GM21526 (cell line): ENCODE results near the gene ZNRF2.
"Not testable (repeated sequence)": the region's sequence is repeated elsewhere in the genome, so short reads cannot be mapped to it uniquely, and the experiment has no call there.

Source experiments
- ATAC-seq: cut with Tn5 transposase; IDR thresholded peaks from one replicate; pipeline ENCODE4 v1.9.1; 2021; ENCODE audit warnings: moderate library complexity; ENCODE audit not compliant: unreplicated experiment, low FRiP score

ZNRF2 gene

GRCh38 chr7:30352169-30352568 lies 67.8 kb downstream of the ZNRF2 start:
- no peak for ATAC-seq

GRCh38 chr7:30353532-30353931 lies 69.1 kb downstream of the ZNRF2 start:
- ATAC-seq, result no peak

GRCh38 chr7:30353932-30354607 lies 69.7 kb downstream of the ZNRF2 start:
- ATAC-seq, result no peak

DNA sequence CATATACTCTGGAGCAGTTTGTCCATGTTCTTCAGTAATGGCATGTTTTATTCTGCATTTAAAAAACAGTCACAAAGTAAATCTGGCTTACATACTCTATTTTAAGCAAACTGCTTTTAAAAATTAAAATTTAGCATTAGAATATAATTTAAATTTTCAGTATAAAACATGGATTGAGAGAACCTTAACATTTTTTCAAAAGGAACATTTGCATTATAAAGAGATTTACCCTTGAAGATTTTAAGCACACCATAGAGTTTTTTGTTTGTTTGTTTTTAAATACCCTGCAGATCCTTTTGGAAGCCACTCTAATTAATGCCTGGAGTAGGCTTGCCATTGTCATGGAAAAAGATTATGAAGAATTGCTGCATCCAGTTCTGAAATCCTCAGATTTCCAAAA lies 70.4 kb downstream of the ZNRF2 start:
- ATAC-seq, result no peak

DNA sequence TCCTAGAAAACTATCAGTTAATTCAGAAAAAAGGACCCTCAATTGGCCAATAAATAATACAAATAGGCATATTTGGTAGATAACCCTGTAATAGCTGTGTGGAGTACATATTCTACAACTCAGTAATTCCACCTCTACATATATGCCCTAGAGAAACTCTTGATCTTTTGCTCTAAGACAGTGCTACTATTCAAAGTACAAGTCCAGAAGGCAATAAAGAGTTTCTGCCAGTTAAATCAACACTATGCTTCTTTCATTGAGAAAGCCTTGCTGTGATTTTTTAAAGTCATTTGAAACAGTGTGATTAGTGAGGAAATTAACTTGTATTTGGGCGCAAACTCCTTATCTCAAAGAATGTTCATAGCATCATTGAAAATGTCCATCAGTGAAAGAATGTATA lies 75.6 kb downstream of the ZNRF2 start:
- ATAC-seq, result no peak

DNA sequence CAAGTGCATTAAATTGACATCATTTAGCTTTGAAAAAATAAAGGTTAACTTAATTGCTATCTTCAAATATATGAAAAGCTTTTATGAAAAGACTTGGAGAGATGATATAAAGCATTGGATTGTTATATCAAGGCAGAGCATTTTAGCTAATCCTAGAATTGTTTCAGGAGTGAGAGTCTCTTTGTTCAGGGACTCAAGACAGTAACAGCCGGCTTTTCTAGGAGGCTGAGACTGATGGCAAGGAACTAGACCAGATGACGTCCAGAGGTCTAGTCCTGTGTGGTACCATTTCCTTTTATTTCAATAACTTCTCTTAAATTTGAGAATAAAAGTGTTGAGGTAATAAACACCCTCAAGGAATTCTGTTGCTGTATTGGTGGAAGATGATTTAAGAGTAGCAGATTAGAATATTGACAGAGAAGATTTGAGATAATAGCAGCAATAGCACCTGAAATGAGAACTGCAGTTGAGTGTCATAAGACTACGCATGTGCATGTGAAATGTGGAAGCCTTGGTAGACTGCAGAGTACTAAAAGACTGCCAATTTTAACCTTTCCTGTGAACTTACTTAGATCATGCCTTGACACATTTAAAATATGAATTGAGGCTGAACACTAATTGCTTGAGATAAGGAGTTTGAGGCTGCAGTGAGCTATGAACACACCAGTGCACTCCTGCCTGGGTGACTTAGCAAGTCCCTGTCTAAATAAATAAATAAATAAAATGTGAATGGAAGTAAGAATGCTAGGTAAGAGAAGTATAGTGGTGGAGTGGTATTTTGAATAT lies 79.6 kb downstream of the ZNRF2 start:
- no peak for ATAC-seq

DNA sequence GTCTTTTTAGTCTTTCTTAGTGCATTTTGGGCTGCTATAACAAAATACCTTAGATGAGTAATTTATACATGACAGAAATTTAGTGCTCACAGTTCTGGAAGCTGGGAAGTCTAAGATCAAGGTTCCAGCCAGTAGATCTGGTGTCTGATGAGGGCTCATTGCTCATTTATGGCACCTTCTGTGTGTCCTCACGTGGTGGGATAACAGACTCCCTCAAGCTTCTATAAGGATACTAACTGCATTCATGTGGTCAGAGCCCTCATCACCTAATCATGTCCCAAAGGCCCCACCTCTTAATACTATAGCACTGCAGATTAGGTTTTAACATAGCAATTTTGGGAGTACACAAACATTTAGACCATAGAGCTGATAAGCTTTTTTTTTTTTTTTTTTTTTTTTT lies 80.4 kb downstream of the ZNRF2 start:
- no peak for ATAC-seq

DNA sequence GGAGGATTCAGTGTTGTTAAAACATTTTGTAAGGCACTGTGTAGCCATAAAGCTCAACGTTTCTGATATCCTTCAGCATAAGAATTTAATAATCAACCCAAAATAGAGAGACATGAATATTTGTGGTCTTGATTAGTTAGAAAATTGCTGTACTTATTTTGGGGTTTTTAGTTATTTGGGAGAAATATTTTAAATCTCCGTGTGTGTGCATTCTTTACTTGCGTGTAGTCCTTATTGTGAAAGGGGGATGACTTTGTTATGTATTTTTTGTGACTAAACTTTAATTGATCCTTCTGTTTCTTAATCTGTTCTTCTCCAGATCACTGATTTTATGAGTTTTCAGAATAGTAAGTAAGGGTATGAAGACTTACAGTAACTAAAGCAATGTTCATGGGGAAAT lies 81.2 kb downstream of the ZNRF2 start:
- no peak for ATAC-seq

DNA sequence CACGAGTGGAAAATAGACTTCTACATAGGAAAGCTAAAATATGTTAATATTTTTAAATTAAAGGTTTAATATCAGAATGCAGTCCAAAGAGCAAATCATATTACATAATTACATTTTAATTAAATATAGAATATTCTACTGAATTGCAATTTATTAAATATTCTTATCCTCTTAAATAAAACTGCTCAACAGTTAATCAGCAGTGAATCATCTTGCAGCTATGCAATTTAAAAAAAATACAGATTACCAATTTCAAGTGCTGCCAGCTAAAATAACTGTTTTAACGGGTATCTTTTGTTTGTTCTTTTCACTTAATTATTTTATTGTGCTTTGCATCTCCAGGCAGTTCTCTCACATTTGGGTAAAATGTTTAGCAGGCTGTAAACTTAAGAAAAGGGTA lies 82.2 kb downstream of the ZNRF2 start:
- ATAC-seq, result no peak

DNA sequence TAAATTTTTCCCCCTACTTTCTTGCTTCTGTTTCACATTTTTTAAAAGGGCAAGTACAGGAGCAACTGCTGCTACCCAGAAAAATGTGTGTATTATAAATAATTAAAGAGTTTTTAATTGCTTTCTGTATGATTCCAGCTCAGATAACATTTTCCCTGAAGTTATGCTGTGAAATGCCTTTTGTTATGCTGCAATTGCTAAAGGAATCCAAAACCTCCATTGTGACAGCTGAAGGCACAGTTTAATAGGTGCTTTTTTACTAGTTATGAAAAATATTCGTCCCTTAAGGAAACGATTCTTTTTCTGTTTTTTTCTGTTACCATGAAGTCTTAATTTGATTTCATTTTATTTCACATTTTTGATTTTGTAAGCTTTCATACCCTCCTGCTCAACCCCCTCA lies 83.2 kb downstream of the ZNRF2 start:
- ATAC-seq, result no peak

- no peak for ATAC-seq
These were observed 85.5 kb downstream of the ZNRF2 start for GRCh38 chr7:30369879-30370278.

DNA sequence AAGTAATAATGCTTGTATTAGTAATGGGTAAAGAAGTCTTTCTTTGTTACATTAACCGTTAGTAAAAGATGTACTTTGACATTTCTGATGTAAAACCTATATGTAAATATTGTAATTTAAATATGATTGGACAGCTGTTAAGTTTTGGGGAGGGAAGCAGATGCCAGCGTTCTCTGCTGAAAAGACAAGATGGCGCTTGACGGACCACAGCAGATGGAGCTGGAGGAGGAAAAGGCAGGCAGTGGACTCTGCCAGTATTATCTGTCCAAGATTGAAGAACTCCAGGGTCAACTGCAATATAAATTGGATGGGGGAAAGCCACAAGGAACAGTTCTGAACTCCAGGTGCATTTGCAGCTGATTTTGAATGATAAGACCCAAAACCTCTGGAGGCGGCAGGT lies 86.9 kb downstream of the ZNRF2 start:
- no peak for ATAC-seq

DNA sequence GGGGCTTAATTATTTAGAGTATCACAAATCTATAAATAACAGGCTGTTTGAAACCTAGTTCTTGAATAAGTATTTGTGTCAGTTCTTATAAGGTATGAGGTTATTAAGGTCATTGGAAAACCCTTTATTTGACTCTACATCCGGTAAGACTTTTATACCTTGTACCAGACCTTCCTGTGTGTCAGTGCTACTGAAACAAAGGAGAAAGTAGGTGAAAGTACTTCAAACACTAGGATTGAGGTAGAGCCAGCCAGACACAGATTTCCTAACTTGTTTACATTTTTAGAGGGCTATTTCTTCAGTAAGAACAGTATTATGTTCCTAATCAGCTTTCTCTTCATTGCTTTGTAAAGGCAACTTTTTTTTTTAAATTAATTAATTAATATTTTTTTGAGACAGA lies 93.9 kb downstream of the ZNRF2 start:
- ATAC-seq, result no peak

GRCh38 chr7:30379131-30379530 lies 94.7 kb downstream of the ZNRF2 start:
- no peak for ATAC-seq

DNA sequence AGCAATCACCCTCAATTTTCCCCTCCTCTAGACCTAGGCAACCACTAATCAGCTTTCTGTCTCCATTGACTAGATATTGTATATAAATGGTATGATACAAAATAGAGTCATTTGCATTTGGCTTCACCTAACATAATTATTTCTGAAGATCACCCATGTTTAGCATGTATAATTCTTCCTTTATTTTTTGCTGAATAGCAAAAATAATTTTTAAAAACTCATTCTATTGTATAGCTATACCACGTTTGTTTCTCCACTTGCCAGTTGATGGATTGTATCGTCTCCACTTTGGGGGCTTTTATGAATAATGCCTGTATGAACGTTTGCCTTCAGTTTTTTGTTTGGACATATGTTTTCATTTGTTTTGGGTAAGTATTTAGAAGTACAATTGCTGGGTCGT lies 95.3 kb downstream of the ZNRF2 start:
- ATAC-seq, result no peak

GRCh38 chr7:30380294-30380693 lies 95.9 kb downstream of the ZNRF2 start:
- no peak for ATAC-seq

GRCh38 chr7:30380824-30381223 lies 96.4 kb downstream of the ZNRF2 start:
- not testable (repeated sequence) for ATAC-seq

DNA sequence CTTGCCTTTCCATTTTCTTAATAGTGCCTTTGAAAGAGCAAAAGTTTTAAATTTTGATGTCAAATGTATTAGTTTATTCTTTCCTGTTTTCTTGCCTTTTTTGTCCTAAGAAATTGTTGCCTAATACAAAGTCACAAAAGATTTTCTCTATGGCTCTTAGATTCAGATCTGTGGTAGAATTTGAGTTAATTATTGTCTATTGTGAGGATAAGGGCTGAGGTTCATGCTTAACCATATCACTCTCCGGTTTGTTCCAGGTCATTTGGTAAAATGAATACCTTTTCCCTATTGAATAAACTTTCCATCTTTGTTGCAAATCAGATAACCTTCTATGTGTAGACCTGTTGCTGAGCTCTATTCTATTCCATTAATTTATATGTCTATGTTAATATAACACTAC lies 98.2 kb downstream of the ZNRF2 start:
- ATAC-seq, result no peak

GRCh38 chr7:30389791-30390190 lies 105.4 kb downstream of the ZNRF2 start:
- ATAC-seq, result no peak

- no peak for ATAC-seq
These were observed 106.6 kb downstream of the ZNRF2 start for GRCh38 chr7:30390736-30391636.

DNA sequence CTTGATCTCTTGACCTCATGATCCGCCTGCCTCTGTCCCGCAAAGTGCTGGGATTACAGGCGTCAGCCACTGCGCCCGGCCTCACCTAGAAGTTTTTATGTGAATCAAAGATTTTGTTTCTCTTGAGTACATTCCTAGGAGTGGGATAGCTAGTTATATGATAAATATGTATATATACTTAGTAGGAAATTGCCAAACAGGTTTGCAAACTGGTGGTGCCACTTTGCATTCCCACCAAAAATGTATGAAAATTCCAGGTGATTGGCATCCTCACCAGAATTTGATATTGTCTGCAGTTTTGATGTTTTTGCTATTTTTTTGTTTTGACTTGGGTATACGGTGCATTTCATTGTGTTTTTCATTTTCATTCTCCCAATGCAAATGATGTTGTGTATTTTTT lies 107.4 kb downstream of the ZNRF2 start:
- ATAC-seq, result no peak
